Adrenal gland (tissue), 5 donors: ENCODE measurements around the gene EPB41L1.

Source experiments
- POLR2A ChIP-seq, 2 donors: fragments of 450-650 bp; IDR thresholded peaks; one replicate each; pipeline ENCODE4 v1.6.1; 2017; ENCODE audit warnings: antibody characterized with exemption in 2 of 2, mild to moderate bottlenecking in 2 of 2, moderate library complexity in 1 of 2
- TF ChIP-seq, protein P1 (sequence below), 6 experiments: fragments of 450-650 bp in 4 of 6; fragments of 200-600 bp in 2 of 6; sonication (generic) in 1 of 6; IDR thresholded peaks; 1 replicate in 5 of 6; 2 replicates in 1 of 6; pipeline versions ENCODE4 v1.5.1 to v1.8.0; 2016 to 2021; ENCODE audit warnings: antibody characterized with exemption in 6 of 6, mild to moderate bottlenecking in 2 of 6, moderate library complexity in 1 of 6
- donor health status: DM: no; HTN: no; CAD: no.

DNA sequence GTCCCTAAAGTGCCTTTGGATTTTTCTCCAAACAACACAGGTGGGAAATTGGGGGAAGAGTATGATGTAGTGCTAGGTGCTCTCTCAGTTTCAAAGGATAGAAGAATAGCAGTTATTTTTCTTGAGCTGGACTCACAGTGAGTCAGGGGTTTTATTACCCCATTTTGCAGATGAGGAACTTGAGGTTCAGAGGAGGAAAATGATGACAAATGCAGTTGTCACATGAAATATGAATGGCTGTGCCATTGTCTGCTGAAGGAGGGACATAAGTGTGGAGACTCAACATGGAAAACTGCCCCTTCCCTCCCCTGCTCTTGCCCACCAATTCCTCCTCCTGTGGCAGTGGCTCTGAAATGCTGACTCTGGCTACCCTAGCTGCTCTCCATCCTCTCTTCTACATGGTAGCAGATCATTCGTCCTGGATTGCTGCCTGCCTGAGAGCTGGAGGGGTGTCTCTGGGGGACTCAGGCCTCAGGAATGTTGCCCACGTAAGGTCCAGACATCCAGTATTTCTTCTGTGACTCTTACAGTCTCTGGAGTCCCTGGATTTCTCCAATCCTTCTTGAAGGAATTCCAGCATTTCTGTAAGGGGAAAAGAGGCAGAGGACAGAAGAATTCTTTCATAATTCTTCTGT, 37.6 kb upstream of the EPB41L1 start:
- TF ChIP-seq POLR2A (IDR thresholded peaks at IDR 0.05), result no peak
- TF ChIP-seq, protein P1, sequence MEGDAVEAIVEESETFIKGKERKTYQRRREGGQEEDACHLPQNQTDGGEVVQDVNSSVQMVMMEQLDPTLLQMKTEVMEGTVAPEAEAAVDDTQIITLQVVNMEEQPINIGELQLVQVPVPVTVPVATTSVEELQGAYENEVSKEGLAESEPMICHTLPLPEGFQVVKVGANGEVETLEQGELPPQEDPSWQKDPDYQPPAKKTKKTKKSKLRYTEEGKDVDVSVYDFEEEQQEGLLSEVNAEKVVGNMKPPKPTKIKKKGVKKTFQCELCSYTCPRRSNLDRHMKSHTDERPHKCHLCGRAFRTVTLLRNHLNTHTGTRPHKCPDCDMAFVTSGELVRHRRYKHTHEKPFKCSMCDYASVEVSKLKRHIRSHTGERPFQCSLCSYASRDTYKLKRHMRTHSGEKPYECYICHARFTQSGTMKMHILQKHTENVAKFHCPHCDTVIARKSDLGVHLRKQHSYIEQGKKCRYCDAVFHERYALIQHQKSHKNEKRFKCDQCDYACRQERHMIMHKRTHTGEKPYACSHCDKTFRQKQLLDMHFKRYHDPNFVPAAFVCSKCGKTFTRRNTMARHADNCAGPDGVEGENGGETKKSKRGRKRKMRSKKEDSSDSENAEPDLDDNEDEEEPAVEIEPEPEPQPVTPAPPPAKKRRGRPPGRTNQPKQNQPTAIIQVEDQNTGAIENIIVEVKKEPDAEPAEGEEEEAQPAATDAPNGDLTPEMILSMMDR (IDR thresholded peaks at IDR 0.05), result no peak
